NCI-H1092 (cell line): ENCODE measurements around the gene BATF3.
"Not testable (repeated sequence)": the region's sequence is repeated elsewhere in the genome, so short reads cannot be mapped to it uniquely, and the experiment has no call there.

Experiments used
- DNase-seq: peaks from one replicate; lab custom pipeline; 2025; lab: John Stamatoyannopoulos, UW

The BATF3 gene

DNA sequence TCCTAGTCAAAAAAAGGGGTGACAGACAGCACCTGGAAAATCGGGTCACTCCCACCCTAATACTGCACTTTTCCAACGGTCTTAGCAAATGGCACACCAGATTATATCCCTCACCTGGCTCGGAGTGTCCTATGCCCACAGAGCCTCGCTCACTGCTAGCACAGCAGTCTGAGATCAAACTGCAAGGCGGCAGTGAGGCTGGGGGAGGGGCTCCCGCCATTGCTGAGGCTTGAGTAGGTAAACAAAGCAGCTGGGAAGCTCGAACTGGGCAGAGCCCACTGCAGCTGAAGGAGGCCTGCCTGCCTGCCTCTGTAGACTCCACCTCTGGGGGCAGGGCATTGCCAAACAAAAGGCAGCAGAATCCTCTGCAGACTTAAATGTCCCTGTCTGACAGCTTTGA, 41.4 kb downstream of the BATF3 start:
- not testable (repeated sequence) for DNase-seq

DNA sequence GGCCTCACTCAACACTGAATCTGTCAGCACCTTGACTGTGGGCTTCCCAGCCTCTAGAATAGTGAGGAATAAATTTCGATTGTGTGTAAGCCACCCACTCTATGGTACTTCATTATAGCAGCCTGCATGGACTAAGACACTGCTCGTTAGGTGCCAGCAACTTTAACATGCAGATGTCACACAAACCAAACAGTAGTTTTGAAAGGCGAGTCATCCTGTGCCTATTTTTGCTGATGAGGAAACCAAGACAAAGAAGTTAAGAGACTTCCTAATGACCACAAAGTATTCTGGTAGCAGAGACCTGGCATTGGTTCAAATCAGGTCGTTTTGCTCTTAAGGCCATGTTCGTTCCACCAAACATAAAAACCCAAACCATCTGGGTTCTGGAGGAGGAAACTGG, 42.9 kb downstream of the BATF3 start:
- DNase-seq: no peak

DNA sequence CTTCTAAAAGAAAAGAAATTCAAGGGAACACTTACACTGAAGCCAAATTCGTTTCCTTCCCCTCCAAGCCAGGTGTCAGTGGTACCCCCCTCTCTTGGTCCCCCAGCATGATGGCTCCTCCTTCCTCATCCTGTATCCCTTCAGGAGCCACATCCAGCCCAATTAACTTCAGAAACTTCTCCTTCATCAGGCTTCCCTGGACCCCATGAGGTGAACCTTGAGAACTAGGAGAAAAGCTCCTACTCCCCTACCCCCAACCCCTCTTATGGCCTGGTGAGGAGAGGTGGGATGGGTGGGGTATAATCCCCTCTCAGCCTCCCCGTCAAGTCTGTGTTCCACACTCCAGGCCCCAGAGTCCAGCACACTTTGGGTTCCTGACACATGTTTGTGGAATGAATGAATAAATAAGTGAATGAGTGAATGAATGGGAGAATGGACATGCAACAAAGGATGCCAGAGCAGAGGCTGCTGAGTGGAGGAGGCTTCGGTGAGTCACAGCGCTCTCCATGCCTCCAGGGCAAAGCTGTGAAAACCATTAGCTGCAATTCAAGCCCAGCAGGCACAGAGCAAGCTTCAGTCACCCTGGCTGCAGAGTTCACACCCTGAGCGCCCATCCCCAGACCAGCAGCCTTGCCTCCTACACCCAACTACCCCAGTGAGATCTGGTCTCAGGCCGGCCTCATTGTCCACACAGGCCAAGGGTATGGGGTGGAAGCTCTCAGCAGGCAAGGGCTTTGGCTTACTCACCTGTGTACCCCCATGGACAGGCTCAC, 43.8 kb downstream of the BATF3 start:
- DNase-seq: no peak

DNA sequence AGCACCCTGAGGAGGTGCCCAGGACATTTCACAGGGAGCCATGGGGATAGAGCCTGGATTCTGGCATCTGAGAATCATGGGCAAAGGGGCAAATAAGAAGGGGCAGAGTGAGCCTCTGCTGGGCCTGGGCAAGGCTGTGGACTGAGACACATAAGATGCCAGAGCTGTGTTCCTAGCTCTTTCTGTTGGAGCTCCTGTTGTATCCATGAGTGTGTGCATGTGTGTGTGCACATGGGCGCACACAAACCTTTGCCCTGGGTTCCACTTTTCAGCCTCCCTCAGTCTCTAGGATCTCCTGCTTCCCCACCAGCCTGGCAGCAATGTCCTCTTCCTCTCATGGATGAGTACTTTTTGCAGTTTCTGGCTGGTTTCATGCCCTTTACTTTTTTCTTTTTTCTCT, 47.0 kb downstream of the BATF3 start:
- DNase-seq: no peak

DNA sequence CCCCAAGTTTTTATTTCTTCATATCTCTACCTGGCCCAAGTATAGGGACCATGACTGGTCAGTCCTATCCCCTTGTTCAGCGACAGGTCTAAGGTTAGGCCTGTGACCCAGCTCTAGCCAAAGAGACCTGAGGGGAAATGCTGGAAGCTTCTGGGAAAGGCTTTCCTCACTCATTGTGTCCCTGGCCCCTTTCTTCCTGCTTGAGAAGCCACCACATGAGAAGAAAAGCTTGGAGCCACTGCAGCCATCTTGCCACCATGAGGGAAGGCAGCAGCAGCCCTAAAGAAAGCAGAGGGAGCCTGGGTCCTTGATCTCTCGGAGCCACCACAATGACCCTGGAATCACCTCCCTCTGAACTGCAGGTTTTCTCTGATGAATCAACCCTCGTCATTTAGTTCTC, 47.7 kb downstream of the BATF3 start:
- no peak for DNase-seq

DNA sequence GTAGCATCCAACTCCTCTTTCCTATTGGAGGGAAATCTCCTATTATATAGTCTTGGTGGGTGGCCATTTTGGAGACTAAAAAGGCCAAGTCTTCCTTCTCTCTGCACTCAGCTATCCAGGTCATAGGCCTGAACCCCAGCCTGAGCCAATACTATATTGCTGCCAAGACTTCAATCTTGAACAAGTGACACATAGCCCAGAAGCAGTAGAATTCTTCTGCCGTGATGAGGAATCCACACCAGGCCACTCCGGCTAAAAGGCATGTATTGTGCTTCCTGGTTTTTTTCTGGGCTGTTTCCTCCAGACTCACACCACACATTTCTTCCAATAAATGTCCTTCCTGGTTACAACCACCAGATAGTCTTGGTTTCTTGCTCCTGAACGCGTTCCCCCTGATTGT, 48.1 kb downstream of the BATF3 start:
- no peak for DNase-seq

DNA sequence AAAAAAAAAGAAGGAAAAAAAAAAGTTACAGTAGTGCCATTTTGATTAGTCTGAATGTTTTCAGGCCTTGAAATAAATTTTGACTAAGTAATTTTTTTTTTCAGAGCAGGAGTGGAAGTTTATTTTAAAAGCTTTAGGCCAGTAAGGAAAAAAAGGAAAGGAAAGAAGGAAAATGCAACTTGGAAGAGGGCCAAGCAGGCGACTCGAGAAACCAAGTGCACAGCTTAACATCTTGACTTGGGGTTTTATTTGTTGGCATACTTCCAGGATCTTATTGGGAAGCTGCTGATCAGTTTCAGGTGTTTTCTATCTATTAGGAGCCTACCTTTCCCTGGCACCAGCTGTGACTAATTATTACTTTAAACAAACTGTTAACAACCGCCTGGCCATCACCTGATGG, 49.4 kb downstream of the BATF3 start:
- DNase-seq: no peak

DNA sequence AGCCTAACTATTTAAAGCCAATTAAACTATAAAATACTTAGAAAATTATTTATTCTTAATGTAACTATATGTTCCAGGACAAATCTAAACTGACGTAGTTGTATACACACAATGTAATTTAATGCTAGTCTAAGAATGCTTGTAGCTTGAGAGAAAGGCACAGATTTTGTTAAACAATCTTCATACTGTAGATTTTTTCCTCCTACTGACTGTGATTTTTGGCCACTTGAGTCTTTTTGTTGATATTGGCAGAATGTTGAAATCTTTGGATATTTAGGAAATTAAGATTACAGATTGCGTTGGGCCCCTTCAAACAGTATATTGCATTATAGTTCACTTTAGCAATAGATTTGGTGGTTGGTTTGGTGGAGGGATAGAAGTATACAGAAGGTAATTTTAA, 50.6 kb downstream of the BATF3 start:
- DNase-seq: no peak

DNA sequence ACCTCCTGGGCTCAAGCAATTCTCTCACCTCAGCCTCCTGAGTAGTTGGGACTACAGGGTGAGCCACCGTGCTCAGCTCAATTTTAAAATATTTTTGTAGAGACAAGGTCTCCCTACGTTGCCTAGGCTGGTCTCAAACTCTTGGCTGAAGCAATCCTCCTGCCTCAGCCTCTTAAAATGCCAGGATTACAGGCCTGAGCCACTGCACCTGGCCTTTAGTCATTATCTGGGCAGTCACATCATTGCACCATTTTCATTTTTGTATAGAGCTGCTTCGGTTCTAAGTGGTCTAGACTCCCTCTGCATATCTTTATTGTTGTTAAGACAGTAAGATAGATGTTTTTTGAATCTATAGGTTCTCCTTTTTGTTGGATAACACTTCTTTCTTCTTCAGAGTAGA, 51.2 kb downstream of the BATF3 start:
- no peak for DNase-seq

DNA sequence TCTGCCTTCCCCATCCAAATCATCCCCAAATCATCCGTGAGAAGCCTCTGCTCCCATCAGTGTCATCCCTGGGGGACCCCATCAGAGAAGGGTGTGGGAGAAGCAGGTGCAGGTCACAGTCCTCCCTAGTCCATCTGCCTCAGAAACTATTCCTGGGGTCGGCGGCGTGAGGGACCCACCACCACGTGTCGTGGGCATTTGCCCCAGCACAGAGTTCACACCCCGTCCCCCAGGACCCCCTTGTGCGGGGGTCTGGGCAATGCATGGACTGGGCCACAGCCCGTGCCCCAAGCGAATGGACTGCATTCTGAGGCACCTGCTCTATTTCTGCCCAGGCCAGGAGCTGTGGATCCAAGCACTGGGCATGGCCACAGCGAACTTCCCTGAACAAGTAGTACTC, 52.6 kb downstream of the BATF3 start:
- DNase-seq: no peak

DNA sequence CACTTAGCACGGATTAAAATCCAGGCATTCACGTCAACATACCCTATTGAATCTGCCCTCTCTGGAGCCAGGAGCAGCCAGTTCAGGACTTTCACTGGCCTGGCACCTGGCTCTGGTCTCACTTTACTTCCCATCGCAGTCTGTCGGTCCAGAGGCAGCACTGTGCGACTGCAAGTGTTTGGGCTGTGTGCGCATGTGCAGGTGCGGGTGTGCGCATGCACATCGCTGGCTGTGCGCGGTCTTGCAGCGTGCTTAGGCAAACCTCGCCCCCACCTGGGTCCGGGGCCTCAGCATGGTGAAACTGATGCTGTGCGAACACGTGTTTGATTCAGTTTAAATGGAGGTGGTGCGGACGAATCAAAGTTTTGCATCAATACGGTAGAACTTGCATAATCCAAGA, 53.1 kb downstream of the BATF3 start:
- DNase-seq: no peak

DNA sequence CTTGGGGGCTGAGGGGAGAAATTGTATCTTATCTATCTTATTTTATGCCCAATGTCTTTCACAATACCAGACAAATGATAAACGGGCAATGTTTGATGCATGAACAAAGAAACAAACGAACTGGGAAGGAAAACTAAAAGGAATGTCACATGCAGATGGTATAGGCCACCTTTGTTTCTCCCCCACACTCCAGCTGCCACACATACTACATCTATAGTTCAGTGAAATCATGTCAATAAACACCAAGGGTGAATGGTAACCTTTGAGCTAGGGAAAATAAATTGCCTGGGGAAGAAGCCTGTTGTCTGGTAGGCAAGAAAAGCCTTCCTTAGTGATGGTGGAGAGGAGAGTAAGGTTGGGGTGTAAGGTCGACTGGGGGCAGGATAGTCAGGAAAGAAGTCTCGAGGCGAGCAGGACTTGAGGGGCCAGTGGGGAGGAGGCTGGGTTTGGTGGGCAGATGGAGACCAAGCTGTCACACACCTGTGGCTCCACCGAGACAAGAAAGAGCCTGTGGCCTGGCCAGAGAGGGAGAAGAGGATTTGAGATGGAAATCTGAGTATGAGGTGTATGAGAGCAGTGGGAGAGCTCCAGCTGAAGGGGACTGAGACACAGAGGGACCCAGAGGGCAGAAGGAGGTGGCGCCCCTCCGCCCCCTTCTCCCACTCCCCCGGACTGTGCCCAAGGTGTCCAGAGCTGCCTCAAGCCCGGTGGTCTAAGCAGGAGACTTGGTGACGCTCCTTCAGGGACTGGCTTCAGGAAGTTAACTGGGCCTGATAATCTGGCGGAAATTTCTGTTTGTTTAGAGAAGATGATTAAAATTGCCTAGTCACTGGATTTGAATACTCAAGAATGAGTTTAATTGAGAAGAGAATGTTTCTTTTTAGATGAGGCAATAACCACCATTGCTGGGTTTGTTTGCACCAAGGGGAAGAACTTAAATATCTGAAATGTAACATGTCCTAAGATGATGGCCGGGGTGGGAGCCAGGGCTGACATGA, 53.8 kb downstream of the BATF3 start:
- no peak for DNase-seq

DNA sequence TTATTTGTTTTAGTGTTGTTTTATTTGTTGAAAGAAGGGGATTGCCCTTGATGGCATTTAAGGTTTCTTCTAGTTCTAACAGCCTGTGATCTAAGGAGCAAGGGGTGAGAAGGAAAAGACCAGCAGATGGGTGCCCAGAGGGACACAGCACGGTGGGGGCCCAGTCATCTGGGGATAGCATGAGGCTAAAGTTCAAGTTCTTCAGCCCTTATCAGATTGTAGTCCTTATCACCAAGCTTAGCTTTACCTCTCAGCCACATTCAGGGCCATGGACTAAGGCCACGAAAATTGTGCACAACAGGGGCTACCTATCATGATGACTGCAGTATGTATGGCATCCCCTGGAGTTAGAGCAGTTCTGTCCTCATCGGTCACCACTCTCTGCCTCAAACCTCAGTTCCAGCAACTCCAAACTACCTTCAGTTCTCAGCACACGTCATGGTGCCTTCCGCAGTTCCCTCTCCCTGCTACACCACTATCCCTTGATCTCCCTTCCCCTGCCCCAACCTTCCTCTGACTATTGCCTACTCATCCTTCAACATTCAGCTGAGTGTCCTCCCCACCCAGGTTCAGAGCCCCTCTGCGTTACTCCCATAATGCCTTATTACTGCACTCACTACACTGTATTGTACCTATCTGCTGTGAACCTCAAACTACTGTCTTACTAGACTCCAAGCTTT, 54.6 kb downstream of the BATF3 start:
- DNase-seq: no peak

DNA sequence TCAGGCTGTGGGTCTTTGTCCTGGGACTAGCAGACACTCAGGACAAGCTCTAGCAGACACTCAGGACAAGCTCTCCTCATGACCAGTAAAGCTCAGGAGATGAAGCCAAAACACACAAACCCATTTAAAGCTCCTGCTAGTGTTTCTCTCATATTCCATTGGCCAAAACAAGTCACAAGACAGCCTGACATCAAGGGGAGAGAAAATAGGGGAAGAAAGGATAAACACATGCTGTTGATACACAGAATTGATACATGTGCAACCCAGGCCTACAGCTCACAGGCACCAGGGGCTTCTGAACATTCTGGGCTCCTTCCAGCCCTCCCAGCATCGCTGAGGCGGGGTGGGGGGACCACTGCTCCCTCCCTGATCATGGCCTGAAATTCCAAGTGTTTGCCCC, 55.8 kb downstream of the BATF3 start:
- DNase-seq: no peak

DNA sequence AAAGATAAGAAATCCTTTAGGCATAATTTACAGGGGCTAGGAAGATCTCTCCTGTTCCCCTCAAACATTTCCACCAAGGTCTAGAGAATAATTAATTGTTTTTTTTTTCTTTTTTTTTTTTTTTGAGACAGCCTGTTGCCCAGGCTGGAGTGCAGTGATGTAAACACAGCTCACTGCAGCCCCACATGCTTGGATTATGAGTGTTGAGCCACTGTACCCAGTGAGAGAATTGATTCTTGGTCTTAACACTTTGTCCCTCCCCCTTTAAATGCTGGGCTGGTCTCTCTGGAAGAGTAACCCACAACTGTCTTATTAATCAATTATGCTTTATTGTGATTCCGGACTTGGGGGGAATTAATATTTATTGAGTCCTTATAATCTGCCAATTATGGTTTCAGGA, 57.7 kb downstream of the BATF3 start:
- DNase-seq: no peak

DNA sequence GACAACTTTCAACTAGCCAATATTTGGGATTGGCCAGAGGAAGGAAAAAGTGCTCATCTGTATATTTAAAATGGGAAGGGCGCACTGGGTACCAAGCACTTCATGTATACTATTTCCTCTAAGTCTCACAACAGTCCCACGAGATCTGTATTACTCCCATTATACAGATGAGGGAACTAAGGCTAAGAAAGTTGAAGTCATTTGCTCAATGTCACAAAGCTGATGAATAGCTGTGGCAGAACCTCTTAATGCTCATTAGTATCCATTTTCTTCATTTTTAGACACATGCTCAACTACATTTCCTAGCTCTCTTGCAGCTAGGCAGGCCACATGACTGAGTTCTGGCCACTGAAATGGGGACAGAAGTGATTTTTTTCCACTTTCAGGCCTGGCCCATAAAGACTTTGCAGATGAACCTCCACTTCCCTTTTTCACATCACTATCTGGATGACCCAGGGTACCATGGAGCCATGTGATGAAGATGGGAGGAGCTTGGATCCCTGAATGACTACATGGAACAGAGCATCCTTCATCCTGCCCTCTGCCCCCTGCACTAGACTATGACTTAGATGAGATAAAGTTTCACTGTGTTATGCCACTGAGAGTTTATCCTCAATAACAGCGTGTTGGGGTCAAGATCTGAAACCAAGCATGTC, 59.3 kb downstream of the BATF3 start:
- DNase-seq: no peak

DNA sequence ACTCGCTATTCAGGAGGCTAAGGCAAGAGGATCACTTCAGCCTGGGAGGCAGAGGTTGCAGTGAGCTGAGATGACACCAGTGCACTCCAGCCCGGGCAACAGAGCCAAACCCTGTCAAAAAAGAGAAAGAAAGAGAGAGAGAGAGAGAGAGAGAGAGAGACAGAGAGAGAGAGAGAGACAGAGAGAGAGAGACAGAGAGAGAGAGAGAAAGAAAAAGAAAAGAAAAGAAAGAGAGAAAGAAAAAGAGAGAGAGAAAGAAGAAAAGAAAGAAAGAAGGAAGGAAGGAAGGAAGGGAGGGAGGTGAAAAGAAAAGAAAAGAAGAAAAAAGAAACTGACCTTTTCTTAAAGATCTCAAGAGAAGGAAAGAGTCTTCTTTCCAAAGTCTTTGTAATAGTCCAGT, 60.1 kb downstream of the BATF3 start:
- DNase-seq: not testable (repeated sequence)

DNA sequence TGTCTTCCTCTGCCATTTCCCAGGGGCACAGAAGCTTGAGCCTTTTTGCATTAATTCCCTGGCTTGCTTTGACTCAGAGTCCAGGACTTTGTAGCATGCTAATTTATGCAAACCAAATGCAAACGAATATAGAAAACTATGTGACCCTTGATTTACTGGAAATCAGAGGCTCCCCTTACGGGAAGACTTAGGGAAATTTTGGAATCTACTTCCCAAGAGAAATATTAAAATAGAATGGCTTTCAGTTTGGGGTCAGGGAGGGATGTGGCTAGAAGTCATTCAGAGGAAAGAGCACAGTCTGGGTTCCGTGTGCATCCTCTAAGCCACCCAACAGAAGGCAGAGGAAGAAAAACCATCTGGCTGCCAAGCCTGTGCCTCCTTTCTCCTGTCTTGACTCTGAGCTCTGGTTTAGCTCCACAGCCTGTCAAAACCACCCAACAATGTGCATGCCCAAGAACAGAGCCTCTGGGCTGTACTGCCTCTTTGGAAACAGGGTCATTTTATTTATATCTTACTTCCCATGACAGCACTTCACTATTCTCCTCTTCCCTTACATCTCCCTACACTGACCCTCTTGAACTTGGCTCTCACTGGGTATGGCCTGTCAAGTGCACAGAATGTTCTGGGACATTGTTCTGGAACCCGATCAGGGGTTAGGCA, 61.0 kb downstream of the BATF3 start:
- no peak for DNase-seq

DNA sequence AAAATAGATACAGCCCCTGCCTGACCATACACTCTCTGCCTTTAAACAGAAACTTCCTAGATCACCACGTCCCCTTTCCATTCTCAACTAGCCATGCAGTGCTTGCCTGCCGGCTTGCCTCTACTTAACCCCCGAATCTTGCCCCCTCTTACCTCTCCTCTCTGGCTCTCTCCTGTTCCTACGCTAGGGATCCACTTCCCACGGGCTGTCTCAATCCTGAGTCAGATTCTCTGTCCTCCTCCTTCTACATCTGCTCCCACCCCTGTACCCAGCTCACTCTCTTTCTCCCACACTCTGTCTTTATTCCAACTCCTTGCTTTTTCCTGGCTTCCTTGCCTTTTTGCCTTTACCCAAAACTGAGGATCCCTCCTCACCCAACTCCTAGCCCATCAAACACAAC, 61.7 kb downstream of the BATF3 start:
- no peak for DNase-seq
